Measurements from ENCODE around the gene SDK1. TPM values are rescaled to one million over a fixed set of nuclear protein-coding genes. Genes with fewer than 3 reads are reported as not detected.

SDK1 gene
- total RNA-seq, 1 donor = 0.36 TPM

DNA sequence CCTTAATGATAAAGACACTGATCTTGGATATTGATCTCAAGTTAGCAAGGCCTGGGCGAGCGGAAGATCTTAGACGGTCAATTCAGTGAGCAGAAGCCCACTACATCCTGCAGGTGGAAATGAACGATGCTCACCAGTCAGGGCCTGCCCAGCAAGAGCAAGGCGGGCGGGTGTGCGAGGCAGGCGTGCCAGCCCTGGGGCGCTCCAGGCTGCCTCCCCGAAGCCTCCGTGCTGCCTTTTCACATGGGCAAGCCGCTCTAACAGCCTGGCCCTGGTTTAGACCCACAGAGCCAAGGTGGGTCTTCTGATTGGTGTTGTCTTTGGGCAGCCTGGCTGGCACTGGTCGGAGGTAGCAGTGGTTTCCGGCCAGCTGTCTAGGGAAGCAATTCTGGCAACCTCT, 906.0 kb downstream of the SDK1 start:
- Histone ChIP-seq H2AFZ (ENCODE audit: low read length) (no peak overlapping the region), H3K27ac (ENCODE audit: low read depth, low read length) (no peak overlapping the region), H4K20me1 (ENCODE audit: insufficient read depth, low read length) (no peaks in the 10 kb centered on the region), H3K36me3 (ENCODE audit: insufficient read depth, low read length) (no peaks in the 10 kb centered on the region), H3K4me3 (ENCODE audit: insufficient read depth, low read length) (no peak overlapping the region), H3K4me1 (ENCODE audit: insufficient read depth, low read length) (no peaks in the 10 kb centered on the region), H3K27me3 (ENCODE audit: insufficient read depth, low read length) (no peaks in the 10 kb centered on the region), H3K4me2 (ENCODE audit: insufficient read depth, low read length) (no peak overlapping the region), H3K9me3 (ENCODE audit: low read depth, low read length) (no peaks in the 10 kb centered on the region), H3K79me2 (ENCODE audit: insufficient read depth, low read length) (no peaks in the 10 kb centered on the region)
- TF ChIP-seq CTCF (IDR thresholded peaks at IDR 0.05; ENCODE audit: extremely low read depth, low read depth, low read length) = no peak
- DNase-seq (ENCODE audit: insufficient read length, low spot score, missing footprints) = peak; percentile 46

- Histone ChIP-seq H3K4me2 (ENCODE audit: insufficient read depth, low read length) (no peak overlapping the region), H3K9me3 (ENCODE audit: low read depth, low read length) (no peaks in the 10 kb centered on the region), H3K27me3 (ENCODE audit: insufficient read depth, low read length) (no peaks in the 10 kb centered on the region), H4K20me1 (ENCODE audit: insufficient read depth, low read length) (no peaks in the 10 kb centered on the region), H3K79me2 (ENCODE audit: insufficient read depth, low read length) (no peaks in the 10 kb centered on the region), H3K4me3 (ENCODE audit: insufficient read depth, low read length) (no peak overlapping the region), H3K36me3 (ENCODE audit: insufficient read depth, low read length) (no peaks in the 10 kb centered on the region), H3K4me1 (ENCODE audit: insufficient read depth, low read length) (no peaks in the 10 kb centered on the region), H3K27ac (ENCODE audit: low read depth, low read length) (no peak overlapping the region), H2AFZ (ENCODE audit: low read length) (no peak overlapping the region)
- TF ChIP-seq CTCF (IDR thresholded peaks at IDR 0.05; ENCODE audit: extremely low read depth, low read depth, low read length) = no peak
- DNase-seq (ENCODE audit: insufficient read length, low spot score, missing footprints) = peak; percentile 76
Measured at GRCh38 chr7:4208086-4208485, 907.0 kb downstream of the SDK1 start.

DNA sequence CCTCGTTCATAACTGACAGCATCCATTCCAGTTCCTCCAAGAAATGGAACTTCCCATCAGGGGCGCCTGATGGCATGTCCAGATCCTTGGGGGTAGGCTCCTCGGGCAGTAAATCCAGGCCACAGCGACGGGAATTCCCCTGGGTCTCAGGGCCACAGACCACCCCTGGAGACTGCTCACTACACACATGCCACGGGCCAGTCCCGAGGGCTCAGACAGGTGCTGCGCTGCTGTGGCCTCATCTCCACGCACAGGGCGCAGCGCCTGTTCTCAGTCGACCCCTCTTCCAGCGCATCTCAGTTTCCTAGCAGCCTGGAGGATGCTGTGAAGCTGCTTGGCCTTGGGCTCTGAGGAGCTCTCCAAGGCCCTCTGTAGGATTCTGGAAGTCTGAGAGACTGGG, 907.5 kb downstream of the SDK1 start:
- H4K20me1 ChIP-seq (ENCODE audit: insufficient read depth, low read length) = no peaks in the 10 kb centered on the region
- no peak overlapping the region for H2AFZ ChIP-seq (ENCODE audit: low read length)
- H3K79me2 ChIP-seq (ENCODE audit: insufficient read depth, low read length) = no peaks in the 10 kb centered on the region
- H3K27me3 ChIP-seq (ENCODE audit: insufficient read depth, low read length) = no peaks in the 10 kb centered on the region
- no peaks in the 10 kb centered on the region for H3K9me3 ChIP-seq (ENCODE audit: low read depth, low read length)
- H3K4me1 ChIP-seq (ENCODE audit: insufficient read depth, low read length) = no peaks in the 10 kb centered on the region
- peak; percentile 74 for DNase-seq (ENCODE audit: insufficient read length, low spot score, missing footprints)
- no peak for TF ChIP-seq CTCF (IDR thresholded peaks at IDR 0.05; ENCODE audit: extremely low read depth, low read depth, low read length)
- no peak overlapping the region for H3K27ac ChIP-seq (ENCODE audit: low read depth, low read length)
- no peaks in the 10 kb centered on the region for H3K36me3 ChIP-seq (ENCODE audit: insufficient read depth, low read length)
- H3K4me3 ChIP-seq (ENCODE audit: insufficient read depth, low read length) = no peak overlapping the region
- H3K4me2 ChIP-seq (ENCODE audit: insufficient read depth, low read length) = no peak overlapping the region

GRCh38 chr7:4209126-4209525, 908.1 kb downstream of the SDK1 start:
- no peaks in the 10 kb centered on the region for H3K9me3 ChIP-seq (ENCODE audit: low read depth, low read length)
- no peaks in the 10 kb centered on the region for H3K4me1 ChIP-seq (ENCODE audit: insufficient read depth, low read length)
- peak; percentile 67 for DNase-seq (ENCODE audit: insufficient read length, low spot score, missing footprints)

More at GRCh38 chr7:4209126-4209525, 908.1 kb downstream of the SDK1 start:
- no peaks in the 10 kb centered on the region for H3K36me3 ChIP-seq (ENCODE audit: insufficient read depth, low read length)
- H2AFZ ChIP-seq (ENCODE audit: low read length) = no peak overlapping the region
- H3K4me3 ChIP-seq (ENCODE audit: insufficient read depth, low read length) = no peak overlapping the region
- no peaks in the 10 kb centered on the region for H3K27me3 ChIP-seq (ENCODE audit: insufficient read depth, low read length)
- no peaks in the 10 kb centered on the region for H3K79me2 ChIP-seq (ENCODE audit: insufficient read depth, low read length)
- no peak for TF ChIP-seq CTCF (IDR thresholded peaks at IDR 0.05; ENCODE audit: extremely low read depth, low read depth, low read length)
- no peak overlapping the region for H3K27ac ChIP-seq (ENCODE audit: low read depth, low read length)
- H4K20me1 ChIP-seq (ENCODE audit: insufficient read depth, low read length) = no peaks in the 10 kb centered on the region
- no peak overlapping the region for H3K4me2 ChIP-seq (ENCODE audit: insufficient read depth, low read length)

All from osteoblast (primary cell).